ENCODE results near the gene CALCOCO1.

- TF ChIP-seq CTCF (conservative IDR thresholded peaks at IDR 0.05; ENCODE audit: low read length) (no peak), EZH2phosphoT487 (IDR thresholded peaks at IDR 0.05; ENCODE audit: borderline replicate concordance, low read depth, low read length) (no peak)
Measured at GRCh38 chr12:53754633-53755264, 27.5 kb upstream of the CALCOCO1 start.

Measured in OCI-LY7 (cell line).